ENCODE data around the gene UBE4A. TPM values are rescaled to one million over a fixed set of nuclear protein-coding genes. Genes with fewer than 3 reads are reported as not detected.

The UBE4A gene
- total RNA-seq: 50.3 and 58.3 TPM in 2 replicates

DNA sequence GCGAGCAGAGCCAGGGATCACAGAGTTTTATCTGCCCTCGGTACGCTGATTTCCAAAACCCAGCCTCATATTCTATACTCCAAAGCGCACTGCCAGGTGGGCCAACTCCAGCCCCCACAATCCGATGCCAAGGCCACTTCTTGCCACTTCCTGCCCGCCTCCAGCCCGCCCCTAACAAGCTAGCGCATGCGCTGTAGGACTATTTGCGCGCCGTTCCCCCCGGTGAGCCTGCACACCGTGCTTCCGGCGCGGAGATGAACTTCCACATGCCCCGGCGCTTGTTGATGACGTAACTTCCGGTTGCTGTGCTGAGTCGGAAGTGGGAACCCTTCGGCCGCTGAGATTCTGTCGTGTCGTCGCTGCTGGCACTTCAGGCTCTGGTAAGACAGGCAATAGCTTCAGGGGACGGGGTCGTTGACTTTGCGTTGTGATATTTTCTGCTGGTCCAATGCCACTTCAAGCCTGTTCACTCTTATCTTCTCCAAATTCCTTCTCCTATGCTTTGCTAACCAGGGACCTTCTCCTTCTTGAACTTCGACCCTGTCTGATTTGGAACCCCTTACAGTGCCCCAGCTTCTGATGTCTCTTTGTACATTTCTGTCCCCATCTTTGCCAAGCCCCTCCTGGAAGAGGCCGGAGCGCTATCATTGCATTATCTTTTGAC, at the start of gene UBE4A:
TSS of gene UBE4A (plus strand) at position 306 of the 664 bp plus-strand sequence. CDS start 5,481 bp downstream, outside the sequence.
- peak; percentile 96 for DNase-seq (ENCODE audit: low read depth)
- H3K4me3 ChIP-seq (ENCODE audit: low read depth, low read length): peak within 1 kb of the TSS; percentile 94
- TF ChIP-seq CTCF (IDR thresholded peaks at IDR 0.05; ENCODE audit: insufficient read depth, low read depth, low read length): no peak

DNA sequence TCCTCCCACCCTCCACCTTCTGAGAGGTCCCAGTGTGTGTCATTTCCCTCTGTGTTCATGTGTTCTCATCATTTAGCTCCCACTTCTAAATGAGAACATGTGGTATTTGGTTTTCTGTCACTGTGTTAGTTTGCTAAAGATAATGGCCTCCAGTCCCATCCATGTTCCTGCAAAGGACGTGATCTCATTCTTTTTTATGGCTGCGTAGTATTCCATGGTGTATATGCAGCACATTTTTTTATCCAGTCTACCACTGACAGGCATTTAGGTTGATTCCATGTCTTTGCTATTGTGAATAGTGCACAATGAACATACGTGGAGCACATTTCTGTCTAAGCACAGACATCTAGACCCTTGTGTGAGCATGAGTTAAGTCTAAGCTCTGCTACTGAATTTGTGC, 49.1 kb upstream of the UBE4A start:
- TF ChIP-seq CTCF (IDR thresholded peaks at IDR 0.05; ENCODE audit: insufficient read depth, low read depth, low read length): no peak
- H3K4me3 ChIP-seq (ENCODE audit: low read depth, low read length): no peak overlapping the region
- no peak for DNase-seq (ENCODE audit: low read depth)

GRCh38 chr11:118310781-118311485, 48.5 kb upstream of the UBE4A start:
- no peak for TF ChIP-seq CTCF (IDR thresholded peaks at IDR 0.05; ENCODE audit: insufficient read depth, low read depth, low read length)
- no peak for DNase-seq (ENCODE audit: low read depth)
- H3K4me3 ChIP-seq (ENCODE audit: low read depth, low read length): no peak overlapping the region

DNA sequence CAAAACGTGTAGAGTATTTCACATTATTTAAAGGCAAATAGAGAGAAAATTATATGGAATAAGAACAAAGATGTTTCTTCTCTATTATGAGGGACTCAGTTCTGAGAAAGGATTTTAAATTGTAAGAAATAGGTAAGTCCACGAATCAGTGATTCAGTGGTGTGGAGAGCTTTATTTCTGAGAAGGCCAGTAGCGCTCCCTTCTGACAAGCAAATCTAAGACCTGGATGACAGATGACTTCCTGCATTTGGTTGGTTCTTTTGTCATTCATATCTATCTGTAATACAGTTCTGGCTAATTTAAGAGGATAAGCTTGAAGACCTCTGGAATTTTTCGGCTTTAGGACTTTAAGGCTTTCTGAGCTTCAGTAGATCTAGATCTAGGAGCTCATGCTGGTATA, 47.9 kb upstream of the UBE4A start:
- no peak for TF ChIP-seq CTCF (IDR thresholded peaks at IDR 0.05; ENCODE audit: insufficient read depth, low read depth, low read length)
- DNase-seq (ENCODE audit: low read depth): no peak
- H3K4me3 ChIP-seq (ENCODE audit: low read depth, low read length): no peak overlapping the region

DNA sequence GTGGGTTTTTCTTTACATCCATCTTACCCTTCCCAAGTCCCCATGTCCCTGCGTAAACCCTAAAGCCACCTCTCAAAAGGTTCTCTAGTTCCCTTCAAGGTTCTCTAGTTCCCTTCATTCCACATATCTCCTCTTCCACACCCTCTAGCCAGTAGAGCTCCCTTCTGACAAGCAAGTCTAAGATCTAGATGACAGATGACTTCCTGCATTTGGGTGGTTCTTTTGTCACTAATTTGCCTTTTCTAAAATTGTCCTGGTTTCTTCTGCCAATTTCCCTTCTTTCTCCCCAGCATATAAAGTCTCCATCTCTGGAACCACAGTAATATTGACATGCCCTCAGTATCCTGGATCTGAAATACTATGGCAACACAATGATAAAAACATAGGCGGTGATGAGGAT, 47.1 kb upstream of the UBE4A start:
- no peak overlapping the region for H3K4me3 ChIP-seq (ENCODE audit: low read depth, low read length)
- TF ChIP-seq CTCF (IDR thresholded peaks at IDR 0.05; ENCODE audit: insufficient read depth, low read depth, low read length): no peak
- DNase-seq (ENCODE audit: low read depth): no peak

GRCh38 chr11:118313242-118313641, 46.2 kb upstream of the UBE4A start:
- no peak overlapping the region for H3K4me3 ChIP-seq (ENCODE audit: low read depth, low read length)
- no peak for TF ChIP-seq CTCF (IDR thresholded peaks at IDR 0.05; ENCODE audit: insufficient read depth, low read depth, low read length)
- no peak for DNase-seq (ENCODE audit: low read depth)
